Fibroblast of lung (primary cell): Measurements from ENCODE around the gene KIF18A. TPM values are rescaled to one million over a fixed set of nuclear protein-coding genes. Genes with fewer than 3 reads are reported as not detected.
"Not testable (repeated sequence)": the region's sequence is repeated elsewhere in the genome, so short reads cannot be mapped to it uniquely, and the experiment has no call there.

Experiments
- DNase-seq, 2 donors: peaks; one replicate each; pipeline versions ENCODE4 v3.0.0 to v3.0.0-alpha.2; 2010; ENCODE audit warnings: low read depth in 2 of 2
- H2AFZ ChIP-seq: 2 replicates; pipeline ENCODE4 v1.5.1; 2012; ENCODE audit warnings: low read length, control low read depth, inconsistent platforms
- H3K27ac ChIP-seq: 2 replicates; pipeline ENCODE4 v1.5.1; 2011; ENCODE audit warnings: low read length, control low read depth; ENCODE audit not compliant: insufficient read depth
- H3K27me3 ChIP-seq: 2 replicates; pipeline ENCODE4 v1.5.1; 2011; ENCODE audit warnings: mild to moderate bottlenecking, low read length; ENCODE audit not compliant: control insufficient read depth, insufficient read depth
- H3K36me3 ChIP-seq: 2 replicates; pipeline ENCODE4 v1.5.1; 2011; ENCODE audit warnings: low read length; ENCODE audit not compliant: control insufficient read depth, insufficient read depth
- H3K4me1 ChIP-seq: 2 replicates; pipeline ENCODE4 v1.5.1; 2011; ENCODE audit warnings: low read length; ENCODE audit not compliant: control insufficient read depth, insufficient read depth; ENCODE audit errors: extremely low read depth
- H3K4me2 ChIP-seq: 2 replicates; pipeline ENCODE4 v1.5.1; 2011; ENCODE audit warnings: low read length, control low read depth; ENCODE audit not compliant: insufficient read depth; ENCODE audit errors: extremely low read depth
- H3K4me3 ChIP-seq, 4 experiments: fragments of 200-600 bp in 1 of 4; sonication (generic) in 1 of 4; replicated peaks in 1 of 4; 2 replicates each; pipeline ENCODE4 v1.5.1; 2011 to 2016; ENCODE audit warnings: low read length in 4 of 4, low read depth in 3 of 4, mild to moderate bottlenecking in 3 of 4, control low read depth in 2 of 4, inconsistent platforms in 1 of 4, mixed read lengths in 1 of 4; ENCODE audit not compliant: insufficient read depth in 1 of 4; ENCODE audit errors: control extremely low read depth in 1 of 4
- H3K79me2 ChIP-seq: 2 replicates; pipeline ENCODE4 v1.5.1; 2012; ENCODE audit warnings: mild to moderate bottlenecking, low read length, inconsistent platforms; ENCODE audit not compliant: control insufficient read depth, insufficient read depth
- H3K9ac ChIP-seq: 2 replicates; pipeline ENCODE4 v1.5.1; 2011; ENCODE audit warnings: mild to moderate bottlenecking, low read length, control low read depth; ENCODE audit not compliant: insufficient read depth
- H3K9me3 ChIP-seq: 2 replicates; pipeline ENCODE4 v1.5.1; 2012; ENCODE audit warnings: low read depth, low read length; ENCODE audit not compliant: control insufficient read depth, insufficient read depth
- H4K20me1 ChIP-seq: 2 replicates; pipeline ENCODE4 v1.5.1; 2011; ENCODE audit warnings: low read length; ENCODE audit not compliant: control insufficient read depth, insufficient read depth; ENCODE audit errors: extremely low read depth
- EZH2 ChIP-seq: IDR thresholded peaks from 2 replicates; pipeline ENCODE4 v1.5.1; 2012; ENCODE audit warnings: low read length, control low read depth, mild to moderate bottlenecking; ENCODE audit errors: missing control alignments
- polyA plus RNA-seq, 2 donors: library from polyadenylated mRNA; depleted of rRNA in 1 of 2; stranded (reverse) in 1 of 2; unstranded in 1 of 2; fragments of >200 nt; gene quantifications; 2 replicates each; pipeline ENCODE4 v1.2.1, GENCODE V29; 2011 to 2012; ENCODE audit warnings: missing spikeins in 1 of 2
- total RNA-seq: library from RNA; depleted of rRNA; stranded (reverse); fragments of >200 nt; gene quantifications from 2 replicates; pipeline ENCODE4 v1.2.1, GENCODE V29; 2014
- TF ChIP-seq, protein P1 (sequence below), 2 donors: IDR thresholded peaks in 1 of 2; conservative IDR thresholded peaks in 1 of 2; 1 replicate in 1 of 2; 2 replicates in 1 of 2; pipeline ENCODE4 v1.5.1; 2011 to 2012; ENCODE audit warnings: low read length in 2 of 2, control low read depth in 1 of 2, inconsistent platforms in 1 of 2, low read depth in 1 of 2, mild to moderate bottlenecking in 1 of 2

KIF18A gene
- total and polyA plus RNA-seq, 2 donors (not counting 1 experiment from before 2014, with no cell fraction given): 5.8 to 12.6 TPM

DNA sequence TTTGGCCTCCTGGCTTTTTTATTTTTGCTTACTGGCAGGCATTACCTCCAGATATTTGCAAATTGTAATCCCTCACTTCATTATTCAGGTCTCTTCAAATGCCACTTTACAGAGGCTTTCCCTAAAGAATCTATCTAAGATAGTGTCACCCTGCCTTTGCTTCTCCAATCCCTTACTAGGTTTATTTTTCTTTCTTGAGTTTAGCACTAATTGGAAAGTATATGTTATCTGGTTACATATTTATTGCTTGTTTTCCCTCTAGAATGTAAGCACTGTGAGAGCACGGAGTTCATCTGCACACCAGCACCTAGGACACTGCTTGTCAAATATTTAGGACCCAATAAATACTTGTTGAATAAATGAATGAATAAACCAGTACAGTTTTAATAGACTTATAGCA lies 3.5 kb downstream of the KIF18A start:
- TF ChIP-seq, protein P1, sequence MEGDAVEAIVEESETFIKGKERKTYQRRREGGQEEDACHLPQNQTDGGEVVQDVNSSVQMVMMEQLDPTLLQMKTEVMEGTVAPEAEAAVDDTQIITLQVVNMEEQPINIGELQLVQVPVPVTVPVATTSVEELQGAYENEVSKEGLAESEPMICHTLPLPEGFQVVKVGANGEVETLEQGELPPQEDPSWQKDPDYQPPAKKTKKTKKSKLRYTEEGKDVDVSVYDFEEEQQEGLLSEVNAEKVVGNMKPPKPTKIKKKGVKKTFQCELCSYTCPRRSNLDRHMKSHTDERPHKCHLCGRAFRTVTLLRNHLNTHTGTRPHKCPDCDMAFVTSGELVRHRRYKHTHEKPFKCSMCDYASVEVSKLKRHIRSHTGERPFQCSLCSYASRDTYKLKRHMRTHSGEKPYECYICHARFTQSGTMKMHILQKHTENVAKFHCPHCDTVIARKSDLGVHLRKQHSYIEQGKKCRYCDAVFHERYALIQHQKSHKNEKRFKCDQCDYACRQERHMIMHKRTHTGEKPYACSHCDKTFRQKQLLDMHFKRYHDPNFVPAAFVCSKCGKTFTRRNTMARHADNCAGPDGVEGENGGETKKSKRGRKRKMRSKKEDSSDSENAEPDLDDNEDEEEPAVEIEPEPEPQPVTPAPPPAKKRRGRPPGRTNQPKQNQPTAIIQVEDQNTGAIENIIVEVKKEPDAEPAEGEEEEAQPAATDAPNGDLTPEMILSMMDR (conservative IDR thresholded peaks at IDR 0.05 in 1 of 2, IDR thresholded peaks at IDR 0.05 in 1 of 2; ENCODE audit: low read depth in 1 of 2, low read length in 2 of 2): no peak
- TF ChIP-seq EZH2: no peak
- Histone ChIP-seq H3K4me2 (peak overlapping the region; percentile 23), H3K27ac (no peak overlapping the region), H3K79me2 (peaks cover 78% of the 10 kb centered on the region), H4K20me1 (no peaks in the 10 kb centered on the region), H3K9me3 (no peaks in the 10 kb centered on the region), H3K4me3 (no peak overlapping the region), H3K9ac (no peak overlapping the region), H3K4me1 (no peaks in the 10 kb centered on the region), H3K36me3 (no peaks in the 10 kb centered on the region), H3K27me3 (no peaks in the 10 kb centered on the region), H2AFZ (no peak overlapping the region)
- DNase-seq: no peak

GRCh38 chr11:28102300-28102699 lies 5.7 kb downstream of the KIF18A start:
- not testable (repeated sequence) for H3K27ac ChIP-seq, H3K36me3 ChIP-seq, H3K9me3 ChIP-seq, H3K4me1 ChIP-seq, H3K9ac ChIP-seq, H3K4me3 ChIP-seq, H4K20me1 ChIP-seq, H3K27me3 ChIP-seq, H2AFZ ChIP-seq
- peaks cover 79% of the 10 kb centered on the region for H3K79me2 ChIP-seq
- H3K4me2 ChIP-seq: peak overlapping the region; percentile 29
- peak; percentile 22 to 34 for DNase-seq

GRCh38 chr11:28100665-28101064 lies 7.3 kb downstream of the KIF18A start:
- no peaks in the 10 kb centered on the region for H3K36me3 ChIP-seq
- no peak for TF ChIP-seq EZH2
- TF ChIP-seq, protein P1 (conservative IDR thresholded peaks at IDR 0.05 in 1 of 2, IDR thresholded peaks at IDR 0.05 in 1 of 2; ENCODE audit: low read depth in 1 of 2, low read length in 2 of 2): no peak
- H3K4me3 ChIP-seq: no peak overlapping the region
- no peak overlapping the region for H3K9ac ChIP-seq
- no peaks in the 10 kb centered on the region for H4K20me1 ChIP-seq
- peaks cover 65% of the 10 kb centered on the region for H3K79me2 ChIP-seq
- no peaks in the 10 kb centered on the region for H3K9me3 ChIP-seq
- H3K27me3 ChIP-seq: no peaks in the 10 kb centered on the region
- no peak for DNase-seq
- no peak overlapping the region for H3K27ac ChIP-seq
- no peaks in the 10 kb centered on the region for H3K4me1 ChIP-seq
- no peak overlapping the region for H3K4me2 ChIP-seq
- H2AFZ ChIP-seq: no peak overlapping the region
